Endodermal cell (in vitro differentiated cells): Measurements from ENCODE around the gene TXLNA. TPM values are rescaled to one million over a fixed set of nuclear protein-coding genes. Genes with fewer than 3 reads are reported as not detected.

Source experiments
- DNase-seq: peaks from one replicate; pipeline ENCODE4 v3.0.0-alpha.2; 2017
- H3K27ac ChIP-seq: 2 replicates; pipeline ENCODE4 v1.5.1; 2013; ENCODE audit warnings: mild to moderate bottlenecking, low read depth, low read length, moderate library complexity
- H3K27me3 ChIP-seq: 2 replicates; pipeline ENCODE4 v1.6.1; 2013; ENCODE audit warnings: mild to moderate bottlenecking, low read length, moderate library complexity; ENCODE audit not compliant: insufficient read depth, control insufficient read depth, poor library complexity, severe bottlenecking
- H3K36me3 ChIP-seq: 2 replicates; pipeline ENCODE4 v1.7.0; 2013; ENCODE audit warnings: mild to moderate bottlenecking, low read length, moderate library complexity; ENCODE audit not compliant: control insufficient read depth, insufficient read depth
- H3K4me1 ChIP-seq: one replicate; pipeline ENCODE4 v1.7.0; 2013; ENCODE audit warnings: low read length; ENCODE audit not compliant: control insufficient read depth, insufficient read depth
- H3K4me3 ChIP-seq: 2 replicates; pipeline ENCODE4 v1.5.1; 2013; ENCODE audit warnings: mild to moderate bottlenecking, low read length, moderate library complexity
- H3K9ac ChIP-seq: 2 replicates; pipeline ENCODE4 v1.6.1; 2013; ENCODE audit warnings: mild to moderate bottlenecking, low read length, moderate library complexity; ENCODE audit not compliant: poor library complexity, severe bottlenecking; ENCODE audit errors: extremely low read depth
- H3K9me3 ChIP-seq: 2 replicates; pipeline ENCODE4 v1.6.1; 2013; ENCODE audit warnings: mild to moderate bottlenecking, low read length, moderate library complexity; ENCODE audit not compliant: control insufficient read depth
- H3K27ac Mint-ChIP-seq: 2 replicates; pipeline ENCODE4 v1.8.0; 2020; ENCODE audit warnings: mixed read lengths
- H3K27me3 Mint-ChIP-seq: 2 replicates; pipeline ENCODE4 v1.8.0; 2021; ENCODE audit warnings: mild to moderate bottlenecking, mixed read lengths; ENCODE audit not compliant: insufficient read depth
- H3K36me3 Mint-ChIP-seq: 2 replicates; pipeline ENCODE4 v1.8.0; 2020; ENCODE audit warnings: low read depth, mixed read lengths
- H3K4me1 Mint-ChIP-seq: 2 replicates; pipeline ENCODE4 v1.8.0; 2020; ENCODE audit warnings: mixed read lengths
- H3K4me3 Mint-ChIP-seq: 2 replicates; pipeline ENCODE4 v1.8.0; 2020; ENCODE audit warnings: mild to moderate bottlenecking, moderate library complexity, mixed read lengths
- H3K9me3 Mint-ChIP-seq: 2 replicates; pipeline ENCODE4 v1.8.0; 2020; ENCODE audit warnings: mild to moderate bottlenecking, mixed read lengths
- WGBS, 2 experiments: methylation state at CpG; one replicate each; pipeline versions ENCODE4 v1.1.5 to v1.1.7; 2013; ENCODE audit warnings: missing lambda C conversion rate in 2 of 2, mixed read lengths in 1 of 2; ENCODE audit not compliant: insufficient coverage in 1 of 2, insufficient read length in 1 of 2; 5-methylcytosine and 5-hydroxymethylcytosine counted together
- total RNA-seq, 2 donors: library from RNA; stranded (reverse); fragmentation: NEBNext Ultra II Directional in 1 of 2; extraction: Animal tissue kit (Norgen Biotek cat#: 25700) in 1 of 2; gene quantifications; 2 replicates in 1 of 2; 3 replicates in 1 of 2; pipeline ENCODE4 v1.2.1, GENCODE V29; 2021
- TF ChIP-seq, protein P1 (sequence below): fragments of 200-600 bp; sonication (generic); conservative IDR thresholded peaks from 2 replicates; pipeline ENCODE4 v1.5.0; 2021; ENCODE audit warnings: antibody characterized with exemption, mild to moderate bottlenecking

TXLNA gene
- total RNA-seq, 2 donors from 2014 or later, result 38.3 to 39.4 TPM

DNA sequence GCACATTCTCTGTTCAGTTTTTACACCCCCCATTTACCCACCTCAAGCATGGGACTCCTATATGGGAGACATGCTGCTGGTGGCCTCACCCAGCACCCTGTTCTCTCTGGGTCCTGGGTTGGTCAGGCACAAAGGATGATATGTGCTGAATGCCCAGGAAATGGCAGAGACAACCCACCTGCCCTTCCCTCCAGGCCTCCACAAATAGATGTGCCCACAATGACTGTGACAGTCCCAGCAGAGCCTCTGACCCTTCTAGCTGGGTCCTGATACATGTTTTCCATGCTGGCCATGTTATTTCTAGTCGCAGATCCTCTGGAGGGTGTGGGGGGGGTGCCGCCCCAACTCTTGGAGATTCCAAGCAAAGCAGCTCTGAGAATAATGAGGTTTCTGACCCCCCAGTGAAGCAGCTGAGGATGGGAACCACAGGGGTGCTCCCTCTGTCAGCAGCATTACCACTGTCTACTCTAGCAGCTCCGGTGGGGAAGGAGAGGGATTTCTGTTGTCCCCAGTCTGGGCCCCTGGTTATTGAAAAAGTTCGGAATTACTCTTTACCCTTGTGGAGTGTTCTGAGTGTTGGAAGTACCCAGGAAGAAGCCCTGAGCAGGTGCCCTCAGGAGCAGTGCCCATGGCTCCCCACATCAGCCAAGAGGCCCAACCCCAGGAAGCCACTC is 19.7 kb downstream of the TXLNA start:
- Mint-ChIP-seq H3K27me3 (peaks cover 3% of the 10 kb centered on the region), H3K4me1 (peaks cover 17% of the 10 kb centered on the region), H3K27ac (peak overlapping the region; percentile 26), H3K4me3 (no peak overlapping the region), H3K36me3 (peaks cover 33% of the 10 kb centered on the region), H3K9me3 (no peaks in the 10 kb centered on the region)
- H3K9ac ChIP-seq, result no peak overlapping the region
- H3K27ac ChIP-seq, result no peak overlapping the region
- H3K36me3 ChIP-seq, result peaks cover 43% of the 10 kb centered on the region
- 81 to 83% methylated on average over 3 to 4 of the region's 4 CpGs for WGBS, 2 experiments
- TF ChIP-seq, protein P1, sequence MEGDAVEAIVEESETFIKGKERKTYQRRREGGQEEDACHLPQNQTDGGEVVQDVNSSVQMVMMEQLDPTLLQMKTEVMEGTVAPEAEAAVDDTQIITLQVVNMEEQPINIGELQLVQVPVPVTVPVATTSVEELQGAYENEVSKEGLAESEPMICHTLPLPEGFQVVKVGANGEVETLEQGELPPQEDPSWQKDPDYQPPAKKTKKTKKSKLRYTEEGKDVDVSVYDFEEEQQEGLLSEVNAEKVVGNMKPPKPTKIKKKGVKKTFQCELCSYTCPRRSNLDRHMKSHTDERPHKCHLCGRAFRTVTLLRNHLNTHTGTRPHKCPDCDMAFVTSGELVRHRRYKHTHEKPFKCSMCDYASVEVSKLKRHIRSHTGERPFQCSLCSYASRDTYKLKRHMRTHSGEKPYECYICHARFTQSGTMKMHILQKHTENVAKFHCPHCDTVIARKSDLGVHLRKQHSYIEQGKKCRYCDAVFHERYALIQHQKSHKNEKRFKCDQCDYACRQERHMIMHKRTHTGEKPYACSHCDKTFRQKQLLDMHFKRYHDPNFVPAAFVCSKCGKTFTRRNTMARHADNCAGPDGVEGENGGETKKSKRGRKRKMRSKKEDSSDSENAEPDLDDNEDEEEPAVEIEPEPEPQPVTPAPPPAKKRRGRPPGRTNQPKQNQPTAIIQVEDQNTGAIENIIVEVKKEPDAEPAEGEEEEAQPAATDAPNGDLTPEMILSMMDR, result no peak
- no peaks in the 10 kb centered on the region for H3K9me3 ChIP-seq
- no peaks in the 10 kb centered on the region for H3K27me3 ChIP-seq
- H3K4me1 ChIP-seq, result no peaks in the 10 kb centered on the region
- DNase-seq, result no peak
- no peak overlapping the region for H3K4me3 ChIP-seq

DNA sequence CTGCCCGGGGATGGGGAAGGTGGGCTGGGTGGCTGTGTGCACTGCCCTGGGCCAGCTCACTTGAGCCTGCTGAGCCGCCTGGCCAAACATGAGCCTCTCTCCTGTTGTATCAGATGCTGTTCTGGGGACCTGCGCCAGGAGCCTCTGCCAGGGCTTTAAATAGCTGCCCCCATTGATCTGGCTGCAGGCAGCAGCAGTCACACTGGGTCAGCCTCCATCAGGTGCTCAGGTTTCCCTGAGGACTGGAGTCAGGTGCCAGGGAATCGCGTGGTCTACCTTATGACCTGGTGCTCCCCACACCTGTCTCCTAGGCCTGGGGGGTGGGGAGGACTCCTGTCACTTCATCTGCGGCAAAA is 20.2 kb downstream of the TXLNA start:
- H3K9me3 Mint-ChIP-seq, result no peaks in the 10 kb centered on the region
- no peak overlapping the region for H3K27ac Mint-ChIP-seq
- H3K27me3 ChIP-seq, result no peaks in the 10 kb centered on the region
- TF ChIP-seq, protein P1, result no peak
- peak overlapping the region; percentile 59 for H3K4me3 Mint-ChIP-seq
- DNase-seq, result no peak
- H3K36me3 Mint-ChIP-seq, result peaks cover 28% of the 10 kb centered on the region
- 57% methylated on average over 5 of the region's 6 CpGs; no CpG with 5 or more reads in 1 of the 2 experiments for WGBS, 2 experiments
- H3K4me1 Mint-ChIP-seq, result peaks cover 17% of the 10 kb centered on the region
- peak overlapping the region; percentile 90 for H3K4me3 ChIP-seq
- peak overlapping the region; percentile 86 for H3K27ac ChIP-seq
- H3K27me3 Mint-ChIP-seq, result peaks cover 7% of the 10 kb centered on the region
- peak overlapping the region; percentile 72 for H3K9ac ChIP-seq
- H3K36me3 ChIP-seq, result peaks cover 38% of the 10 kb centered on the region
- H3K4me1 ChIP-seq, result no peaks in the 10 kb centered on the region
- H3K9me3 ChIP-seq, result no peaks in the 10 kb centered on the region

DNA sequence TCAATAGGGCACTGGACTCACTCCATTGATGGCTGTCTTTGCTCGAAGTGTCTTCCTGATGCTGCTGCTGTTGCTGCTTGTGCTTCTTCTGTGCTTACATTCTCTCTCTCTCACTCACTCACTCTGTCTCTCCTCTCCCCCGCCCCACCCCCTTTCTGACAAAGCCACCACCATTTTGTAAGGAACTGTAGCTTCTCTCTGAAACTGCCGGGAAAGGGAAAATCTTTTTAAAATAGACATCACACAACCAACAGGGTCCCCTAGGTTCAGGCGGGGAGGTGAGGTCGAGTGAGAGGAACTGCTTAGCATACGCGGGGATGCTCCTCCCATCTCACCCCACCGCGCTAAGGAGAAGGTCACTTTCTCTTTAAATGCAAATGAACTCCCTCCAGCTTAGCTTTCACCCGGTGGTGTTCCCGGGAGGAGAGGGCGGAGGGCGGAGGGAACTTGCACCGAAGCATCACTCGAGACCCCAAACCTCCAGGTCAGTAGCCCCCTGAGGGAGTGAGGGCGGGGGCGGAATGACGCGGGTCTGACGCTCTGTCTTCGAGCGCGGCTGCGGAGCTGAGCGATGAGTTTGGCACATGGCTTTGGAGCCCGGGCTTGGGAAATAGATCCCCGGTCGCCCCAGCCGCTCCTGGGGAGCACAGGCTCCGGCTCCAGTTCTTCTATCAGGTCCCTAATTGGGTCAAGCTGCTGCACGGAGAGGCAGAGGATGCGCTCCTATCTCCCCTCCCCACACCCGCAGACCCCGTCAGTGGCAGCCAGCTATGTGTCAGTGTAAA is 20.9 kb downstream of the TXLNA start, which contains the start of gene CCDC28B:
Gene CCDC28B (plus strand): TSS at position 370 of the 785 bp plus-strand sequence. CDS start 1,341 bp downstream, outside the sequence.
- no peaks in the 10 kb centered on the region for H3K27me3 ChIP-seq
- DNase-seq, result peak; percentile 89
- peaks cover 10% of the 10 kb centered on the region for H3K27me3 Mint-ChIP-seq
- peak within 1 kb of the TSS; percentile 72 for H3K9ac ChIP-seq
- H3K4me3 Mint-ChIP-seq, result peak within 1 kb of the TSS; percentile 59
- peak within 1 kb of the TSS; percentile 90 for H3K4me3 ChIP-seq
- peak within 1 kb of the TSS; percentile 86 for H3K27ac ChIP-seq
- H3K36me3 Mint-ChIP-seq, result peaks cover 21% of the 10 kb centered on the region
- TF ChIP-seq, protein P1, result no peak
- H3K4me1 Mint-ChIP-seq, result peaks cover 17% of the 10 kb centered on the region
- no peaks in the 10 kb centered on the region for H3K9me3 ChIP-seq
- no peaks in the 10 kb centered on the region for H3K9me3 Mint-ChIP-seq
- H3K4me1 ChIP-seq, result no peaks in the 10 kb centered on the region
- peaks cover 31% of the 10 kb centered on the region for H3K36me3 ChIP-seq
- WGBS, 2 experiments, result 0 to 1% methylated on average over 15 to 33 of the region's 34 CpGs
- peak within 1 kb of the TSS; percentile 90 for H3K27ac Mint-ChIP-seq
